Measurements from ENCODE around the gene OR56B4.

OR56B4 gene

DNA sequence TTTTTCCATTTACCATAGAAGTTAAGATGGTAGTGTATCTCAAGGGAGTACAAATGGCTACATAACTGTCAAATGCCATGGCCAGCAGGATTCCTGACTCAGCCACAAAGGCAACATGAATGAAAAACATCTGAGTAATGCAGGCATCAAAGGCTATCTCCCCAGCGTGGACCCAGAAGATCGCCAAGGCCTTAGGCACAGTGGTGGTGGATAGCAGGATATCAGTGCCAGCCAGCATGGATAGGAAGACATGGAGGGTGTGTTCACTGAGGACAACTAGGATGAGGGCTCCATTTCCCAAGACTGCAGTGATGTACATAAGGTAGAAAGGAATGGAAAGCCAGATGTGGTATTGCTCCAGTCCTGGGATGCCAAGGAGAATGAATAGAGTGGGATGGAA lies 44.6 kb downstream of the OR56B4 start:
- no peaks in the 10 kb centered on the region for H3K36me3 ChIP-seq (ENCODE audit: control insufficient read depth, insufficient read depth, low read length)
- H3K4me3 ChIP-seq (ENCODE audit: low read depth, low read length): no peak overlapping the region
- H3K9ac ChIP-seq (ENCODE audit: low read depth, low read length): no peak overlapping the region
- H3K4me1 ChIP-seq (ENCODE audit: control insufficient read depth, insufficient read depth, low read length): peaks cover 5% of the 10 kb centered on the region
- peaks cover under 1% of the 10 kb centered on the region for H3K27me3 ChIP-seq (ENCODE audit: control insufficient read depth, insufficient read depth, low read length)
- no peaks in the 10 kb centered on the region for H3K9me3 ChIP-seq (ENCODE audit: control insufficient read depth, insufficient read depth, low read length)

DNA sequence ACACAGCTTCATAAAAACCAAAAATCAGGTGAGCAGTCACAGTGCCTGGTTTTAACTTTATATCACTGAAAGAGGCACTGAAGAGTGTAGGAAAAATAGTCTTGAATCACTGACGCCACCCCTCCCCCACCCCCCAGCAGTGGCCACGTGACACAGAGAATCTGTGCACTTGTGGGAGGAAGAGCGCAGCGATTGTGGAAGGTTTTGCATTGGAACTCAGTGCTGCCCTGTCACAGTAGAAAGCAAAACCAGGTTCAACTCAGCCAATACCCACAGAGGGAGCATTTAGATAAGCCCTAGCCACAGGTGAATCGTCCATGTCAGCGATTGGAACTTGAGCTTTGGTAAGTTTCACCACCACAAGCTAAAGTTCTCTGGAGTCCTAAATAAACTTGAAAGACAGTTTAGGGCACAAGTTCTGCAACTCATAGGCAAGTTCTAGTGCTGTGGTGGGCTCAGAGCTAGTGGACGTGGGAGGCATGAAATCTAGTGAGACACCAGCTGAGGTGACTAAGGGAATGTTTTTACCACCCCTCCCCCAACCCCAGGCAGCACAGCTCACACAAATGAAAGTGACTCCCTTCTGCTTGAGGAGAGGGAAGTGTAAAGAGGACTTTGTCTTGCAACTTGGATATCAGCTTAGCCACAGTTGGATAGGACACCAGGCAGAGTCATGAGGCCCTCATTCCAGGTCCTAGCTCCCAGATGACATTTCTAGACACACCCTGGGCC lies 49.3 kb downstream of the OR56B4 start:
- no peaks in the 10 kb centered on the region for H3K36me3 ChIP-seq (ENCODE audit: control insufficient read depth, insufficient read depth, low read length)
- H3K4me3 ChIP-seq (ENCODE audit: low read depth, low read length): no peak overlapping the region
- H3K9ac ChIP-seq (ENCODE audit: low read depth, low read length): no peak overlapping the region
- H3K4me1 ChIP-seq (ENCODE audit: control insufficient read depth, insufficient read depth, low read length): peaks cover 7% of the 10 kb centered on the region
- no peaks in the 10 kb centered on the region for H3K9me3 ChIP-seq (ENCODE audit: control insufficient read depth, insufficient read depth, low read length)
- H3K27me3 ChIP-seq (ENCODE audit: control insufficient read depth, insufficient read depth, low read length): peaks cover 16% of the 10 kb centered on the region
